HCT116 (cell line): ENCODE measurements around the gene MRPS7. TPM values are rescaled to one million over a fixed set of nuclear protein-coding genes. Genes with fewer than 3 reads are reported as not detected.

ENCODE experiments used
- ATAC-seq: fragments of 200-7000 bp; cut with Tn5 transposase; 2 replicates; pipeline ENCODE4 v1.9.1; 2020; ENCODE audit warnings: mild to moderate bottlenecking, moderate library complexity
- BruUV-seq: library from RNA; stranded (reverse); fragments of 400-500 nt; replicated peaks from 2 replicates; lab custom pipeline; 2021; lab: Mats Ljungman, UMichigan
- CTCF ChIA-PET: fragments of 300-600 bp; sonication (Branson Sonifier 250); formaldehyde crosslinking; loops from one replicate; lab custom pipeline; 2021; ENCODE audit warnings: antibody characterized with exemption; lab: Charles Lee
- POLR2A ChIA-PET: fragments of 300-600, 350-600 bp; sonication (Branson Sonifier 250); formaldehyde crosslinking; loops from one replicate; lab custom pipeline; 2021; ENCODE audit warnings: antibody characterized with exemption; lab: Charles Lee
- RAD21 ChIA-PET, 2 experiments: fragments of 300-600 bp; sonication (Branson Sonifier 250); formaldehyde crosslinking; loops; one replicate each; lab custom pipeline; 2023; ENCODE audit warnings: low total read pairs in 2 of 2; ENCODE audit not compliant: uncharacterized antibody in 2 of 2, unreplicated experiment in 2 of 2, low non-redundant PET in 1 of 2; lab: Charles Lee
- DNase-seq: peaks from one replicate; pipeline ENCODE4 v3.0.0-alpha.2; 2010; ENCODE audit warnings: low read depth, low spot score
- H2AFZ ChIP-seq: fragments of 200-600 bp; shearing (Covaris generic), sonication (generic); 2 replicates; pipeline ENCODE4 v1.6.1; 2017; ENCODE audit warnings: low read depth, mixed run types, mixed read lengths, antibody characterized with exemption, low read length; ENCODE audit not compliant: poor library complexity, severe bottlenecking
- H3K27ac ChIP-seq: 2 replicates; pipeline ENCODE4 v1.5.1; 2012; ENCODE audit warnings: low read depth, low read length
- H3K27me3 ChIP-seq: fragments of 200-600 bp; sonication (generic); 2 replicates; pipeline ENCODE4 v1.6.1; 2016; ENCODE audit warnings: mixed run types, low read length, mixed read lengths; ENCODE audit not compliant: insufficient read depth
- H3K36me3 ChIP-seq, 2 experiments: fragments of 200-500 bp in 1 of 2; fragments of 200-600 bp in 1 of 2; sonication (Bioruptor generic) in 1 of 2; sonication (generic) in 1 of 2; 2 replicates each; pipeline versions ENCODE4 v1.5.1 to v1.6.1; 2014 to 2016; ENCODE audit warnings: low read length in 2 of 2, inconsistent platforms in 1 of 2, mixed read lengths in 1 of 2, mixed run types in 1 of 2; ENCODE audit not compliant: insufficient read depth in 2 of 2, control insufficient read depth in 1 of 2
- H3K4me1 ChIP-seq, 2 experiments: fragments of 200-600 bp in 1 of 2; sonication (generic) in 1 of 2; 2 replicates each; pipeline versions ENCODE4 v1.5.1 to v1.6.1; 2012 to 2017; ENCODE audit warnings: low read length in 2 of 2, inconsistent platforms in 1 of 2, mild to moderate bottlenecking in 1 of 2, mixed read lengths in 1 of 2, mixed run types in 1 of 2, moderate library complexity in 1 of 2; ENCODE audit not compliant: insufficient read depth in 2 of 2, control insufficient read depth in 1 of 2
- H3K4me2 ChIP-seq: fragments of 200-600 bp; sonication (generic); 2 replicates; pipeline ENCODE4 v1.6.1; 2017; ENCODE audit warnings: mixed run types, low read length, mixed read lengths
- H3K4me3 ChIP-seq, 2 experiments: fragments of 200-600 bp in 1 of 2; sonication (generic) in 1 of 2; replicated peaks in 1 of 2; 2 replicates each; pipeline ENCODE4 v1.5.1; 2011 to 2016; ENCODE audit warnings: low read length in 2 of 2, control low read depth in 1 of 2, low read depth in 1 of 2, mild to moderate bottlenecking in 1 of 2, mixed read lengths in 1 of 2, mixed run types in 1 of 2
- H3K79me2 ChIP-seq: fragments of 200-600 bp; sonication (generic); 2 replicates; pipeline ENCODE4 v1.6.1; 2017; ENCODE audit warnings: mild to moderate bottlenecking, mixed run types, low read length, moderate library complexity, mixed read lengths; ENCODE audit not compliant: insufficient read depth
- H3K9ac ChIP-seq: fragments of 200-600 bp; sonication (generic); 2 replicates; pipeline ENCODE4 v1.6.1; 2016; ENCODE audit warnings: low read length, mixed read lengths
- H3K9me2 ChIP-seq: fragments of 200-600 bp; sonication (generic), shearing (Covaris generic); 2 replicates; pipeline ENCODE4 v1.6.1; 2017; ENCODE audit warnings: mixed run types, mild to moderate bottlenecking, moderate library complexity; ENCODE audit not compliant: insufficient read depth
- H3K9me3 ChIP-seq, 2 experiments: fragments of 200-500 bp in 1 of 2; fragments of 200-600 bp in 1 of 2; sonication (Bioruptor generic) in 1 of 2; sonication (generic) in 1 of 2; 2 replicates each; pipeline ENCODE4 v1.6.1; 2014 to 2017; ENCODE audit warnings: low read length in 2 of 2, mixed read lengths in 2 of 2, inconsistent platforms in 1 of 2, low read depth in 1 of 2, mild to moderate bottlenecking in 1 of 2, mixed run types in 1 of 2, moderate library complexity in 1 of 2; ENCODE audit not compliant: control insufficient read depth in 1 of 2, insufficient read depth in 1 of 2
- H4K20me1 ChIP-seq: fragments of 200-600 bp; sonication (generic), shearing (Covaris generic); 2 replicates; pipeline ENCODE4 v1.6.1; 2017; ENCODE audit warnings: mixed run types, mild to moderate bottlenecking, moderate library complexity; ENCODE audit not compliant: insufficient read depth
- CTCF ChIP-seq, 3 experiments: fragments of 200-600 bp in 1 of 3; sonication (generic) in 1 of 3; IDR thresholded peaks in 2 of 3; conservative IDR thresholded peaks in 1 of 3; 2 replicates each; pipeline ENCODE4 v1.5.1; 2012 to 2017; ENCODE audit warnings: low read depth in 2 of 3, low read length in 2 of 3, antibody characterized with exemption in 1 of 3, borderline replicate concordance in 1 of 3, control low read depth in 1 of 3, mild to moderate bottlenecking in 1 of 3, mixed read lengths in 1 of 3, mixed run types in 1 of 3, moderate library complexity in 1 of 3; ENCODE audit not compliant: insufficient read depth in 1 of 3
- POLR2AphosphoS5 ChIP-seq: IDR thresholded peaks from 2 replicates; pipeline ENCODE4 v1.6.1; 2011; ENCODE audit warnings: mild to moderate bottlenecking, low read depth, low read length, moderate library complexity
- RAD21 ChIP-seq: IDR thresholded peaks from 2 replicates; pipeline ENCODE4 v1.6.1; 2012; ENCODE audit warnings: low read depth, mild to moderate bottlenecking
- TCF7L2 ChIP-seq: IDR thresholded peaks from 2 replicates; pipeline ENCODE4 v1.7.0; 2011; ENCODE audit warnings: borderline replicate concordance, inconsistent platforms; ENCODE audit not compliant: insufficient read depth, insufficient read length; ENCODE audit errors: extremely low read depth
- ZNF274 ChIP-seq: fragments of 200-500 bp; sonication (Bioruptor generic); IDR thresholded peaks from 2 replicates; pipeline ENCODE4 v1.6.1; 2014; ENCODE audit warnings: mild to moderate bottlenecking, low read depth, low read length, inconsistent platforms
- intact Hi-C: fragments of 100-400 bp; cut with micrococcal nuclease; formaldehyde crosslinking; loops from 2 replicates; pipeline ENCODE4 v1.10.0; 2022
- total RNA-seq: library from RNA; stranded (reverse); gene quantifications from one replicate; pipeline ENCODE4 v1.2.1, GENCODE V29; 2021; ENCODE audit not compliant: unreplicated experiment

MRPS7 gene
- total RNA-seq, 1 experiment from 2014 or later, result 104 TPM

GRCh38 chr17:75238684-75239191 lies 22.9 kb upstream of the MRPS7 start:
- Histone ChIP-seq H3K9me3 (no peaks in the 10 kb centered on the region), H3K9me2 (no peaks in the 10 kb centered on the region), H3K9ac (no peak overlapping the region), H2AFZ (no peak overlapping the region), H3K36me3 (peaks cover 69 to 81% of the 10 kb centered on the region in 2 experiments), H3K27me3 (no peaks in the 10 kb centered on the region), H3K4me2 (no peak overlapping the region), H3K79me2 (no peaks in the 10 kb centered on the region), H3K4me3 (no peak overlapping the region), H3K4me1 (peaks cover 0 to 11% of the 10 kb centered on the region in 2 experiments; a peak in 1 of 4 replicates), H4K20me1 (peaks cover 6% of the 10 kb centered on the region; the same call in 1 of the 2 replicates), H3K27ac (no peak overlapping the region; the same call in 1 of the 2 replicates)
- TF ChIP-seq CTCF (IDR thresholded peaks at IDR 0.05 in 2 of 3, conservative IDR thresholded peaks at IDR 0.05 in 1 of 3; ENCODE audit: borderline replicate concordance in 1 of 3, insufficient read depth in 1 of 3, low read depth in 2 of 3, low read length in 2 of 3) (peak; percentile 77 to 99 (median 99)), TCF7L2 (no peak), POLR2AphosphoS5 (peak; percentile 36; the same call in 1 of the 2 replicates), RAD21 (peak; percentile 68)
- ChIA-PET CTCF (interaction anchor here (0.6 to 3.3 kb wide), 4 partner anchors 11 to 270 kb away, joined by 3 to 30 read pairs (median 8); no protein-coding TSS in a partner anchor), RAD21 (no interaction called here), POLR2A (no interaction called here)
- DNase-seq, result peak; percentile 59
- intact Hi-C loops, result loop anchor here (1.0 kb wide), 2 partner anchors 124 to 277 kb away; no protein-coding TSS in a partner anchor
- ATAC-seq, result peak; percentile 79
- BruUV-seq, result no TSS peak

- ChIA-PET POLR2A (no interaction called here), RAD21 (no interaction called here), CTCF (interaction anchor here (0.9 to 3.3 kb wide), 5 partner anchors 11 to 173 kb away, joined by 4 to 30 read pairs (median 13); partner anchors contain the start of genes GGA3, GRB2 and MRPS7)
- no TSS peak for BruUV-seq
- H3K79me2 ChIP-seq, result no peaks in the 10 kb centered on the region
- peaks cover 0 to 11% of the 10 kb centered on the region in 2 experiments; a peak in 1 of 4 replicates for H3K4me1 ChIP-seq
- H4K20me1 ChIP-seq, result peaks cover 6% of the 10 kb centered on the region; the same call in 1 of the 2 replicates
- H3K27me3 ChIP-seq, result no peaks in the 10 kb centered on the region
- no peak overlapping the region for H2AFZ ChIP-seq
- H3K9me3 ChIP-seq, result no peaks in the 10 kb centered on the region
- intact Hi-C loops, result no loop called here
- TF ChIP-seq ZNF274, result no peak
- no peak for TF ChIP-seq TCF7L2
- H3K36me3 ChIP-seq, result peaks cover 70 to 84% of the 10 kb centered on the region in 2 experiments
- H3K4me3 ChIP-seq, result no peak overlapping the region
- DNase-seq, result no peak
- no peak for ATAC-seq
- H3K27ac ChIP-seq, result no peak overlapping the region; the same call in 1 of the 2 replicates
- no peak overlapping the region for H3K4me2 ChIP-seq
- no peak overlapping the region for H3K9ac ChIP-seq
- no peaks in the 10 kb centered on the region for H3K9me2 ChIP-seq
Measured at GRCh38 chr17:75239214-75239613, 22.5 kb upstream of the MRPS7 start.
